Activated T-helper 17 cell treated with anti-CD3 and anti-CD28 coated beads, Interleukin-2, amount 50 U/mL, for 72 hours (primary cell): ENCODE measurements around the gene NCOA1. TPM values are rescaled to one million over a fixed set of nuclear protein-coding genes. Genes with fewer than 3 reads are reported as not detected.
"Not testable (repeated sequence)": the region's sequence is repeated elsewhere in the genome, so short reads cannot be mapped to it uniquely, and the experiment has no call there.

Experiments used
- ATAC-seq: fragments of 150-1000 bp; cut with Tn5 transposase; replicated peaks from 2 replicates; pipeline ENCODE4 v1.10.0; 2021; ENCODE audit warnings: mild to moderate bottlenecking, moderate library complexity
- H3K27ac Mint-ChIP-seq: one replicate; pipeline ENCODE4 v1.8.0; 2022; ENCODE audit warnings: mixed read lengths
- H3K27me3 Mint-ChIP-seq: one replicate; pipeline ENCODE4 v1.8.0; 2022; ENCODE audit warnings: mixed read lengths
- H3K36me3 Mint-ChIP-seq: one replicate; pipeline ENCODE4 v1.8.0; 2022; ENCODE audit warnings: low read depth, mild to moderate bottlenecking, mixed read lengths
- H3K4me1 Mint-ChIP-seq: one replicate; pipeline ENCODE4 v1.8.0; 2022; ENCODE audit warnings: mixed read lengths
- H3K4me3 Mint-ChIP-seq: one replicate; pipeline ENCODE4 v1.8.0; 2022; ENCODE audit warnings: mild to moderate bottlenecking, mixed read lengths
- H3K9me3 Mint-ChIP-seq: one replicate; pipeline ENCODE4 v1.8.0; 2022; ENCODE audit warnings: mixed read lengths
- total RNA-seq, 2 donors: library from RNA; stranded (reverse); gene quantifications; one replicate each; pipeline ENCODE4 v1.2.3, GENCODE V29; 2022

The NCOA1 gene
- total RNA-seq, 2 donors from 2014 or later, result 27.5 to 29.7 TPM

DNA sequence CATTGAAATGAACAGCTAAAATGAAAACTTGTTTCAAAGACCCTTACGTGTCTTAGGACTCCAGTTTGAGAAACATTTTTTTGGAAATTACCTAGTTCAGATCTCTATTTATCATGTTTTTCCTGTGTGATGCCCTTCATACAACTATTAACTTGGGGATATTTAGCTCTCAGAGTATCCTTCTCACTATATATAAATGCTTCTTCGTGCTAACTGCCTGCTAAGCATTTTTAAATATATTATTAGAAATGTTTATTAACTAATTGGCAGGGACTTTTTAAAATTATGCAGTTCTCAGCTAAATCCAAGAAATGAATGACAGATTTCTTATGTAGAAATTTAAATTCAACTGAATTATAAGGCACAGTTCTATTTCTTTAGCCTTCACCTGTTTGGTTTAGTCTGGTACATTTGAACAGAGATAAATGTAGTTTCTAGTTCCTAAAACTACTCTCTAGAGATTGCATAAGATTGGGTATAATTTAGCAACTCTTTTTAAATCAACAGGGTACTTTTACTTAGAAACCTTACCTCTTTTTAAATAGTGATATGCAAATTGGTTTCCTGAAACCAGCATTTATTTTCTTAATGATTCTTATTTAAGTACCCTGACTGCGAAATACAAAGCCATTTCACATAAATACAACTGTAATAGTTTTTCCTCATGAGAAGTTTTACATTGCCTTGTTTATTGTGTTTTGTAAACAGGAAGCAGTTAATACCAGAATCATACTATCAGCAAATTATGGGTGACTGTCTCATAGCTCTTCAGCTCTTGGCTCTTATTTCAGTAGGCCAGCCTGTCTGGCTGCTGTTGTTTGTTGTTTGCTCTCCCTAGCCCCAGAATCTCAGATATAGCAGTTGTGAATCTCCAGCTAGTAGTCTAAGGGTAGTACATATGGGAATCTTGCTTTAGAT lies 161.5 kb downstream of the NCOA1 start:
- H3K27me3 Mint-ChIP-seq, result no peaks in the 10 kb centered on the region
- peaks cover 5% of the 10 kb centered on the region for H3K36me3 Mint-ChIP-seq
- ATAC-seq, result no peak
- H3K4me3 Mint-ChIP-seq, result no peak overlapping the region
- no peaks in the 10 kb centered on the region for H3K9me3 Mint-ChIP-seq
- H3K4me1 Mint-ChIP-seq, result peaks cover 10% of the 10 kb centered on the region
- H3K27ac Mint-ChIP-seq, result no peak overlapping the region

- Mint-ChIP-seq H3K4me3 (no peak overlapping the region), H3K9me3 (no peaks in the 10 kb centered on the region), H3K27me3 (no peaks in the 10 kb centered on the region), H3K4me1 (peaks cover 14% of the 10 kb centered on the region), H3K36me3 (peaks cover 16% of the 10 kb centered on the region), H3K27ac (peak overlapping the region; percentile 4)
- no peak for ATAC-seq
Observed at GRCh38 chr2:24657818-24658217, 166.8 kb downstream of the NCOA1 start.

- Mint-ChIP-seq H3K4me1 (peaks cover 15% of the 10 kb centered on the region), H3K4me3 (no peak overlapping the region), H3K27me3 (no peaks in the 10 kb centered on the region), H3K9me3 (no peaks in the 10 kb centered on the region), H3K36me3 (peaks cover 16% of the 10 kb centered on the region), H3K27ac (peak overlapping the region; percentile 38)
- ATAC-seq, result no peak
Observed at GRCh38 chr2:24658531-24659202, 167.6 kb downstream of the NCOA1 start.

GRCh38 chr2:24659862-24660261 lies 168.8 kb downstream of the NCOA1 start:
- Mint-ChIP-seq H3K9me3 (no peaks in the 10 kb centered on the region), H3K27me3 (no peaks in the 10 kb centered on the region), H3K27ac (no peak overlapping the region), H3K4me1 (peaks cover 15% of the 10 kb centered on the region), H3K4me3 (no peak overlapping the region), H3K36me3 (peaks cover 16% of the 10 kb centered on the region)
- ATAC-seq, result no peak

DNA sequence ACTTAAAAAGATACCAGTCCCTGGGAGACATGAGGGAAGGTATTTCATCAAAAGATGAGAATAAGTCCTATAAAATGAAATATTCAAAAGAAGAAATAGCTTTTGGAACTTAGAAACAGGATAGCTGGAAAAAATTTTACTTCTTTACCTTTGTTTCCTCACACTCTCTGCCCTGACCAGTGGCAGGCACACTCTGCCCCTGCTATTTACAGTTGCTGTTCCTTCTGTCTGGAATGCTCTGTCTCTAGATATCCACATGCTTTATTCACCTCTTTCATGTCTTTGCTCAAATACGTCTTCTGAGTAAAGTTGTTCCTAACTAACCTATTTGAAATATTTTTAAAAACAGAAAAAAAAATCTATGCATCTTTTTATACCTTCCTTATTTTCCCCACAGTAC lies 176.5 kb downstream of the NCOA1 start:
- Mint-ChIP-seq H3K4me1 (peaks cover 4% of the 10 kb centered on the region), H3K4me3 (no peak overlapping the region), H3K27me3 (no peaks in the 10 kb centered on the region), H3K27ac (peak overlapping the region; percentile 68), H3K9me3 (no peaks in the 10 kb centered on the region), H3K36me3 (peaks cover 29% of the 10 kb centered on the region)
- ATAC-seq, result no peak

- Mint-ChIP-seq H3K4me1 (no peaks in the 10 kb centered on the region), H3K27ac (no peak overlapping the region), H3K27me3 (no peaks in the 10 kb centered on the region), H3K4me3 (no peak overlapping the region), H3K36me3 (peaks cover 39% of the 10 kb centered on the region), H3K9me3 (no peaks in the 10 kb centered on the region)
- ATAC-seq, result no peak
Observed at GRCh38 chr2:24671230-24671629, 180.2 kb downstream of the NCOA1 start.

DNA sequence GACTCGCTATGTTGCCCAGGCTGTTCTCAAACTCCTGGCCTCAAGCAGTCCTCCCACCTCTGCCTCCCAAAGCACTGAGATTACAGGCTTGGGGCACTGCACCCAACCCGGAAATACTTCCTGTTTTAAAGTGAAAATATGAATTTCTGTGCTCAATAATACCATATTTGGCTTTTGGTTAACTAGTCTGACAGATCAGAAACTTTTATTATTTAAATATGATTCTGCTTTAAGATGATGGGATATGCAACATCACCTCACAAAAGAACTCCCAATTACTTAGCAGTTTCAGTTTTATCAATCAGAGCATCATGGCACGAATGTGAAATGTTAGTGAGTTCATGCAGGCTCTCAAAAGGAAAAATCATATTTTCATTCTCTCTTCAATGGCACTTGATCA lies 181.5 kb downstream of the NCOA1 start:
- Mint-ChIP-seq H3K9me3 (no peaks in the 10 kb centered on the region), H3K36me3 (peaks cover 35% of the 10 kb centered on the region), H3K4me3 (peak overlapping the region; percentile 39), H3K27ac (peak overlapping the region; percentile 81), H3K4me1 (no peaks in the 10 kb centered on the region), H3K27me3 (no peaks in the 10 kb centered on the region)
- peak; percentile 87 for ATAC-seq

GRCh38 chr2:24675338-24675737 lies 184.3 kb downstream of the NCOA1 start:
- ATAC-seq, result no peak
- H3K4me1 Mint-ChIP-seq, result no peaks in the 10 kb centered on the region
- H3K9me3 Mint-ChIP-seq, result no peaks in the 10 kb centered on the region
- no peak overlapping the region for H3K27ac Mint-ChIP-seq
- H3K36me3 Mint-ChIP-seq, result peaks cover 49% of the 10 kb centered on the region
- no peak overlapping the region for H3K4me3 Mint-ChIP-seq
- no peaks in the 10 kb centered on the region for H3K27me3 Mint-ChIP-seq

DNA sequence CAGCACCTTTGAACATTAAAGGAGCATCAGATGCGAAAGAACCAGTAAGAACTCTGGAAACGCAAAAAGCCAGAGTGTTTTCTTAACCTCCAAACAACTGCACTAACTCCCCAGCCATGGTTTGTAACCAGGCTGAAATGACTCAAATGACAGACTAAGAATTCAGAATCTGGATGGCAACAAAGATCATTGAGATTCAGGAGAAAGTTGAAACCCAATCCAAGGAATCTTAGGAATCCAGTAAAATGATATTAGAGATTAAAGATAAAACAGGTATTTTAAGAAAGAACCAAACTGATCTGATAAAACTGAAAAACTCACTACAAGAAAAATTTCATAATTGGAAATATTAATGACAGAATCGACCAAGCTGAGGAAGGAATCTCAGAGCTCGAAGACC lies 185.4 kb downstream of the NCOA1 start:
- no peak for ATAC-seq
- Mint-ChIP-seq H3K9me3 (no peaks in the 10 kb centered on the region), H3K4me3 (no peak overlapping the region), H3K27ac (no peak overlapping the region), H3K27me3 (no peaks in the 10 kb centered on the region), H3K36me3 (peaks cover 51% of the 10 kb centered on the region), H3K4me1 (no peaks in the 10 kb centered on the region)

- H3K4me3 Mint-ChIP-seq, ATAC-seq, H3K9me3 Mint-ChIP-seq, H3K27me3 Mint-ChIP-seq, H3K4me1 Mint-ChIP-seq, H3K27ac Mint-ChIP-seq: not testable (repeated sequence)
- H3K36me3 Mint-ChIP-seq, result peaks cover 57% of the 10 kb centered on the region
Observed at GRCh38 chr2:24678066-24678465, 187.0 kb downstream of the NCOA1 start.

DNA sequence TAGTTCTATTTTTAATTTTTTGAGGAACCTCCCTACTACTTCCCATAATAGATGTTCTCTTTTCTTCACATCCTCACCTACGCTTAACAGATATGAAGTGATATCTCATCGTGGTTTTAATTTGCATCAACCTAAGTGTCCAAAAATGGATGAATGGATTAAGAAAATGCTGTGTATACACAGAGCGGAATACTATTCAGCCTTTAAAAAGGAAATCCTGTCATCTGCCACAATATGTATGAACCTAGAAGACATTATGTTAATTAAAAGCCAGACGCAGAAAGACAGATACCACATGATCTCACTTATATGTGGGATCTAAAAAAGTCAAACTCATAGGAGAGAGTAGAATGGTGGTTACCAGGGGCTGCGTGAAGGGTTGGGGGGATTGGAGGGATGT lies 189.1 kb downstream of the NCOA1 start:
- Mint-ChIP-seq H3K9me3 (no peaks in the 10 kb centered on the region), H3K27ac (peak overlapping the region; percentile 25), H3K4me1 (no peaks in the 10 kb centered on the region), H3K36me3 (peaks cover 50% of the 10 kb centered on the region), H3K4me3 (no peak overlapping the region), H3K27me3 (no peaks in the 10 kb centered on the region)
- no peak for ATAC-seq

DNA sequence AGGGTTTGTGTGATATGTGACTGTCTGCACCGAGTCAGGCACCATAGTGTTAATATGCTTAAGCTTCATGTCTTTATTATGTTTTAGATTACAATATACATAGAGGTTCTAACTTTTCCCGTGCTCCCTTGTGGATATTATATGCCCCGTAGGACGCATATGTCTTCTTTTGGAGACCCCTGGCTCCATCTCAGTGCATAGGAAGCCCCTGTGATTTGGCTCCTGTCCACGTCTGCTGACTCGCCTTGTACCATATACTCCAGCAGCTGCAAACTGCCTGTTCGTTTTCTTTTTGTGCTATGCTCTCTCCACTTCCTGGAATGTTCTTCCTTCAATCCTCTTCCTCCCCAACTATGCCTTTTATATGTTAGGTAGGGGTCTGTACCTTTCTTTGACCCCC lies 191.2 kb downstream of the NCOA1 start:
- H3K27ac Mint-ChIP-seq, result no peak overlapping the region
- ATAC-seq, result no peak
- no peaks in the 10 kb centered on the region for H3K4me1 Mint-ChIP-seq
- H3K4me3 Mint-ChIP-seq, result no peak overlapping the region
- no peaks in the 10 kb centered on the region for H3K9me3 Mint-ChIP-seq
- H3K27me3 Mint-ChIP-seq, result no peaks in the 10 kb centered on the region
- H3K36me3 Mint-ChIP-seq, result peaks cover 54% of the 10 kb centered on the region

GRCh38 chr2:24683408-24683807 lies 192.4 kb downstream of the NCOA1 start:
- no peak overlapping the region for H3K4me3 Mint-ChIP-seq

DNA sequence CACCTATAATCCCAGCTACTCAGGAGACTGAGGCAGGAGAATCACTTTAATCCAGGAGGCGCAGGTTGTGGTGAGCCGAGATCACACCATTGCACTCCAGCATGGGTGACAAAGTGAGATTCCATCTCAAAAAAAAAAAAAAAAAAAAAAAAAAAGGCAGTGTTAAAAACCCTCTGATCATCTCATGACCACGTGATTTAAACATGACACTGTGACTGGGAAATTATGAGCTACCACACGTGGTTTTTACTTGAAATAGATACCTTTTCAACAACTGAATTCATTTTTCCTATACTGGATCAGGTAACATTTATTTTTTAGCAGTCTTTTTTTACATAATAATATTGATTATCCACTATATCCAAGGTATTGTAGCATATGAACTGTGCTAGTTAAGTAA lies 199.5 kb downstream of the NCOA1 start:
- Mint-ChIP-seq H3K4me3 (no peak overlapping the region), H3K4me1 (no peaks in the 10 kb centered on the region), H3K36me3 (peaks cover 62% of the 10 kb centered on the region), H3K9me3 (no peaks in the 10 kb centered on the region), H3K27me3 (no peaks in the 10 kb centered on the region), H3K27ac (no peak overlapping the region)
- no peak for ATAC-seq

More at GRCh38 chr2:24683408-24683807, 192.4 kb downstream of the NCOA1 start:
- Mint-ChIP-seq H3K9me3 (no peaks in the 10 kb centered on the region), H3K4me1 (no peaks in the 10 kb centered on the region), H3K27me3 (no peaks in the 10 kb centered on the region), H3K27ac (no peak overlapping the region), H3K36me3 (peaks cover 52% of the 10 kb centered on the region)
- no peak for ATAC-seq

GRCh38 chr2:24691806-24692205 lies 200.8 kb downstream of the NCOA1 start:
- Mint-ChIP-seq H3K4me1 (no peaks in the 10 kb centered on the region), H3K9me3 (no peaks in the 10 kb centered on the region), H3K36me3 (peaks cover 56% of the 10 kb centered on the region), H3K27me3 (no peaks in the 10 kb centered on the region), H3K27ac (no peak overlapping the region), H3K4me3 (no peak overlapping the region)
- no peak for ATAC-seq
